K562 (cell line): Measurements from ENCODE around the gene ACTRT2.

Source experiments
- E2F4 ChIP-seq: sonication (generic); formaldehyde crosslinking; IDR thresholded peaks from 2 replicates; pipeline ENCODE4 v1.8.0; 2022; ENCODE audit warnings: mild to moderate bottlenecking, low read depth, missing genetic modification reagents
- EP300 ChIP-seq: IDR thresholded peaks from 2 replicates; pipeline ENCODE4 v1.6.1; 2012; ENCODE audit warnings: low read length, improper control_type of control experiment
- NCOA2 ChIP-seq, 2 experiments: fragments of 450-650 bp; IDR thresholded peaks; 2 replicates each; pipeline ENCODE4 v1.6.1; 2018; ENCODE audit warnings: mild to moderate bottlenecking in 2 of 2, moderate library complexity in 1 of 2; ENCODE audit not compliant: partially characterized antibody in 2 of 2
- POLR2A ChIP-seq: fragments of 450-650 bp; conservative IDR thresholded peaks from 2 replicates; pipeline ENCODE4 v1.6.1; 2016
- RNF2 ChIP-seq: sonication (generic); IDR thresholded peaks from 2 replicates; pipeline ENCODE4 v1.6.1; 2016
- RREB1 ChIP-seq: fragments of 250-450 bp; sonication (Bioruptor Pico); IDR thresholded peaks from 2 replicates; pipeline ENCODE4 v1.4.0; 2020
- TAF1 ChIP-seq: IDR thresholded peaks from 2 replicates; pipeline ENCODE4 v1.6.1; 2011; ENCODE audit warnings: mild to moderate bottlenecking, low read length, moderate library complexity; ENCODE audit not compliant: insufficient read depth, control insufficient read depth, severe bottlenecking; ENCODE audit errors: extremely low read depth
- TEAD2 ChIP-seq: fragments of 450-650 bp; IDR thresholded peaks from 2 replicates; pipeline ENCODE4 v1.6.1; 2016; ENCODE audit warnings: missing genetic modification characterization, control low read depth, missing compliant biosample characterization
- ZNF592 ChIP-seq: fragments of 450-650 bp; IDR thresholded peaks from 2 replicates; pipeline ENCODE4 v1.6.1; 2017; ENCODE audit warnings: antibody characterized with exemption, mild to moderate bottlenecking

GRCh38 chr1:3029991-3030662, 8.9 kb downstream of the ACTRT2 start:
- TF ChIP-seq EP300 (no peak), E2F4 (CRISPR knock-in tag) (no peak), RREB1 (CRISPR knock-in tag) (no peak), ZNF592 (no peak), NCOA2 (IDR thresholded peaks at IDR 0.05; ENCODE audit: partially characterized antibody in 2 of 2) (no peak), POLR2A (no peak), TAF1 (no peak), TEAD2 (tag) (no peak), RNF2 (no peak)
